OCI-LY3 (cell line): ENCODE data around the gene RNF144B.

Source experiments
- EZH2phosphoT487 ChIP-seq: fragments of 200-600 bp; shearing (Covaris generic); IDR thresholded peaks from 2 replicates; pipeline ENCODE4 v1.6.1; 2018; ENCODE audit warnings: antibody characterized with exemption, mixed run types, low read depth
- TF ChIP-seq, protein P1 (sequence below): fragments of 200-600, 300-600 bp; sonication (generic); IDR thresholded peaks from 2 replicates; pipeline ENCODE4 v1.5.1; 2014; ENCODE audit warnings: antibody characterized with exemption, low read length, low read depth

DNA sequence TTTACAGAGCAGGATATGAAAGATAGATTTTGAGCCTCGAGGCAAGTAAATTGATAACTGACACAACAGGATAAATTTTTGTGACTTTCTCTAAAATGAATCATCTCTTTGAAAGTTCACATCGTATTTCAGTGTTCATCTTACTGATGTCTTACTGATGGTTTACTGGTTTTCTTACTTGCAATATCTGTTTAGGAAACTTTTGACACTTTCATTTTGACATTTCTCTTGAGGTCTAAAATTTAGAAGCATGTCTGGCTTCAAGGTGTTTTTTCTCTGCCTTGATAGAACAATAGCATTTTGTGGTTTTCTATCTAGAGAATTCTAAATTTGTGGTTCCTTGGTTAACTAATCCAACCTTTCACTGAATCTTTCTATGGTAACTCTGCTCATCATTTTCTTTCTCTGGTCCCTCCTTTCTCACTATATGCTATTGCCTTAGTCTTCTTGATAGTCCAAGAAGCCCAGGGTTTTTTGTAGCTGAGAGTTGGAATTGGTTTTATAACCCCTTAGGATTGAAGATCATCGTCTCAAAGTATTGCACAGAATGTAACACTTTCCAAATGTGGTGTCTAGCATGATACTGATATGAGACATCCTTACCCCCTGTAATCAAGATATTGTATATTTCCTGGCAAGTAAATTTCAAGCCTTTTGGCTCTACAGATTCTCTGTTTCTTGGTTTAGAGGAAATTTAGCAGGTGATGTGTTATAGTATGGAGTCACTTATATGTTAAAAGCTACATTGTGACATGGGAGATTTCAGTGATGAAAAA, 98.7 kb downstream of the RNF144B start:
- TF ChIP-seq, protein P1, sequence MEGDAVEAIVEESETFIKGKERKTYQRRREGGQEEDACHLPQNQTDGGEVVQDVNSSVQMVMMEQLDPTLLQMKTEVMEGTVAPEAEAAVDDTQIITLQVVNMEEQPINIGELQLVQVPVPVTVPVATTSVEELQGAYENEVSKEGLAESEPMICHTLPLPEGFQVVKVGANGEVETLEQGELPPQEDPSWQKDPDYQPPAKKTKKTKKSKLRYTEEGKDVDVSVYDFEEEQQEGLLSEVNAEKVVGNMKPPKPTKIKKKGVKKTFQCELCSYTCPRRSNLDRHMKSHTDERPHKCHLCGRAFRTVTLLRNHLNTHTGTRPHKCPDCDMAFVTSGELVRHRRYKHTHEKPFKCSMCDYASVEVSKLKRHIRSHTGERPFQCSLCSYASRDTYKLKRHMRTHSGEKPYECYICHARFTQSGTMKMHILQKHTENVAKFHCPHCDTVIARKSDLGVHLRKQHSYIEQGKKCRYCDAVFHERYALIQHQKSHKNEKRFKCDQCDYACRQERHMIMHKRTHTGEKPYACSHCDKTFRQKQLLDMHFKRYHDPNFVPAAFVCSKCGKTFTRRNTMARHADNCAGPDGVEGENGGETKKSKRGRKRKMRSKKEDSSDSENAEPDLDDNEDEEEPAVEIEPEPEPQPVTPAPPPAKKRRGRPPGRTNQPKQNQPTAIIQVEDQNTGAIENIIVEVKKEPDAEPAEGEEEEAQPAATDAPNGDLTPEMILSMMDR = no peak
- no peak for TF ChIP-seq EZH2phosphoT487
